HG03280 (cell line): ENCODE results near the gene SSH3.

Experiments
- ATAC-seq: cut with Tn5 transposase; IDR thresholded peaks from one replicate; pipeline ENCODE4 v1.9.1; 2021; ENCODE audit warnings: mild to moderate bottlenecking, moderate library complexity; ENCODE audit not compliant: unreplicated experiment

Gene SSH3

GRCh38 chr11:67357831-67358670 is 54.7 kb downstream of the SSH3 start:
- ATAC-seq = no peak
